Panc1 (cell line): ENCODE data around the gene CNKSR3. TPM values are rescaled to one million over a fixed set of nuclear protein-coding genes. Genes with fewer than 3 reads are reported as not detected.

Experiments used
- ATAC-seq: fragments of 200-7000 bp; cut with Tn5 transposase; 2 replicates; pipeline ENCODE4 v1.9.1; 2020; ENCODE audit warnings: mild to moderate bottlenecking, moderate library complexity
- BruUV-seq: library from RNA; stranded (reverse); fragments of 400-500 nt; replicated peaks from 2 replicates; lab custom pipeline; 2021; lab: Mats Ljungman, UMichigan
- CTCF ChIA-PET: fragments of 300-600 bp; sonication (Branson Sonifier 250); formaldehyde crosslinking; loops from one replicate; lab custom pipeline; 2022; ENCODE audit warnings: antibody characterized with exemption; lab: Charles Lee
- POLR2A ChIA-PET: fragments of 300-600 bp; sonication (Branson Sonifier 250); formaldehyde crosslinking; loops from one replicate; lab custom pipeline; 2022; ENCODE audit warnings: antibody characterized with exemption; lab: Charles Lee
- DNase-seq: peaks from one replicate; pipeline ENCODE4 v3.0.0-alpha.2; 2010; ENCODE audit warnings: low read depth, low spot score
- H3K27ac ChIP-seq: 2 replicates; pipeline ENCODE4 v1.5.1; 2011; ENCODE audit warnings: mild to moderate bottlenecking, low read length, inconsistent platforms
- H3K27me3 ChIP-seq: fragments of 200-500 bp; sonication (Bioruptor generic); 2 replicates; pipeline ENCODE4 v1.6.0; 2014; ENCODE audit warnings: low read length, inconsistent platforms; ENCODE audit not compliant: control insufficient read depth, insufficient read depth
- H3K36me3 ChIP-seq: fragments of 200-500 bp; sonication (Bioruptor generic); 2 replicates; pipeline ENCODE4 v1.5.1; 2014; ENCODE audit warnings: inconsistent platforms, mild to moderate bottlenecking, low read length, moderate library complexity; ENCODE audit not compliant: control insufficient read depth, insufficient read depth
- H3K4me1 ChIP-seq: 2 replicates; pipeline ENCODE4 v1.5.1; 2011; ENCODE audit warnings: inconsistent platforms, mild to moderate bottlenecking, low read length, moderate library complexity; ENCODE audit not compliant: control insufficient read depth, insufficient read depth
- H3K4me3 ChIP-seq, 2 experiments: 2 replicates each; pipeline ENCODE4 v1.5.1; 2011 to 2012; ENCODE audit warnings: low read depth in 2 of 2, low read length in 2 of 2, mild to moderate bottlenecking in 2 of 2, inconsistent platforms in 1 of 2, moderate library complexity in 1 of 2
- H3K9me3 ChIP-seq: fragments of 200-500 bp; sonication (Bioruptor generic); 2 replicates; pipeline ENCODE4 v1.5.1; 2014; ENCODE audit warnings: low read depth, mild to moderate bottlenecking, inconsistent platforms, low read length, moderate library complexity; ENCODE audit not compliant: control insufficient read depth, insufficient read depth
- CTCF ChIP-seq: fragments of 450-650 bp; IDR thresholded peaks from 2 replicates; pipeline ENCODE4 v1.5.1; 2017; ENCODE audit warnings: mild to moderate bottlenecking
- POLR2AphosphoS5 ChIP-seq: IDR thresholded peaks from 2 replicates; pipeline ENCODE4 v1.6.1; 2012; ENCODE audit warnings: mild to moderate bottlenecking, low read depth, low read length, moderate library complexity
- REST ChIP-seq, 2 experiments: IDR thresholded peaks; 2 replicates each; pipeline ENCODE4 v1.6.1; 2011 to 2012; ENCODE audit warnings: low read depth in 2 of 2, control low read depth in 1 of 2, low read length in 1 of 2, mild to moderate bottlenecking in 1 of 2, moderate library complexity in 1 of 2; ENCODE audit not compliant: insufficient read depth in 1 of 2
- SIN3A ChIP-seq: IDR thresholded peaks from 2 replicates; pipeline ENCODE4 v1.6.1; 2012; ENCODE audit warnings: low read depth, mild to moderate bottlenecking, low read length, moderate library complexity, borderline replicate concordance; ENCODE audit not compliant: insufficient read depth
- TCF7L2 ChIP-seq: IDR thresholded peaks from 2 replicates; pipeline ENCODE4 v1.6.1; 2011; ENCODE audit warnings: mild to moderate bottlenecking, low read depth, low read length, inconsistent platforms
- in situ Hi-C: cut with HindIII; loops from 2 replicates; pipeline ENCODE4 v1.10.0; 2016; ENCODE audit warnings: low sequenced_read_pairs, low pct_unique_long_range_greater_than_20kb
- intact Hi-C: fragments of 100-400 bp; cut with micrococcal nuclease; formaldehyde crosslinking; loops from one replicate; pipeline ENCODE4 v1.10.0; 2022; ENCODE audit not compliant: unreplicated experiment
- total RNA-seq: library from RNA; stranded (reverse); gene quantifications from one replicate; pipeline ENCODE4 v1.2.1, GENCODE V29; 2021; ENCODE audit not compliant: unreplicated experiment

The CNKSR3 gene
- total RNA-seq, 1 experiment from 2014 or later = 18.2 TPM

- BruUV-seq = no TSS peak
- ChIA-PET CTCF (no interaction called here), POLR2A (no interaction called here)
- Histone ChIP-seq H3K9me3 (no peaks in the 10 kb centered on the region), H3K27me3 (no peaks in the 10 kb centered on the region), H3K4me1 (peaks cover 13% of the 10 kb centered on the region), H3K4me3 (no peak overlapping the region), H3K27ac (0 out of 2 replicates have a peak overlapping the region, but pooled peaks have one; percentile 1), H3K36me3 (no peaks in the 10 kb centered on the region)
- DNase-seq (no peak), ATAC-seq (no peak)
- in situ Hi-C loops (no loop called here), intact Hi-C loops (loop anchor here (10.0 kb wide), 1 partner anchor 151 kb away; no protein-coding TSS in a partner anchor)
- no peak for TF ChIP-seq SIN3A
- TF ChIP-seq POLR2AphosphoS5 = no peak
- no peak for TF ChIP-seq REST (IDR thresholded peaks at IDR 0.05; ENCODE audit: insufficient read depth in 1 of 2, low read depth in 2 of 2, low read length in 1 of 2)
- TF ChIP-seq CTCF = no peak
- TF ChIP-seq TCF7L2 = no peak
Measured at GRCh38 chr6:154513601-154514320, 3.3 kb upstream of the CNKSR3 start.

GRCh38 chr6:154512201-154512600 lies 1.7 kb upstream of the CNKSR3 start:
- Histone ChIP-seq H3K36me3 (no peaks in the 10 kb centered on the region), H3K4me1 (peaks cover 25% of the 10 kb centered on the region), H3K27ac (peak overlapping the region; percentile 86), H3K27me3 (no peaks in the 10 kb centered on the region), H3K4me3 (peak overlapping the region; percentile 22 to 34; a peak in 3 of 4 replicates), H3K9me3 (no peaks in the 10 kb centered on the region)
- no peak for TF ChIP-seq CTCF
- TF ChIP-seq REST (IDR thresholded peaks at IDR 0.05; ENCODE audit: insufficient read depth in 1 of 2, low read depth in 2 of 2, low read length in 1 of 2) = no peak
- TF ChIP-seq SIN3A = no peak
- no peak for TF ChIP-seq TCF7L2
- no peak for DNase-seq
- ChIA-PET POLR2A (no interaction called here), CTCF (no interaction called here)
- ATAC-seq = no peak
- no TSS peak for BruUV-seq
- in situ Hi-C loops (no loop called here), intact Hi-C loops (loop anchor here (10.0 kb wide), 1 partner anchor 153 kb away; no protein-coding TSS in a partner anchor)
